Measurements from ENCODE around the gene RAD50. TPM values are rescaled to one million over a fixed set of nuclear protein-coding genes. Genes with fewer than 3 reads are reported as not detected.

The RAD50 gene
- total and polyA plus RNA-seq, 10 of the 15 experiments (the other 5 are each of a cell fraction or from before 2014, with no cell fraction given): 12.8 to 68.6 (median 47.0) TPM

DNA sequence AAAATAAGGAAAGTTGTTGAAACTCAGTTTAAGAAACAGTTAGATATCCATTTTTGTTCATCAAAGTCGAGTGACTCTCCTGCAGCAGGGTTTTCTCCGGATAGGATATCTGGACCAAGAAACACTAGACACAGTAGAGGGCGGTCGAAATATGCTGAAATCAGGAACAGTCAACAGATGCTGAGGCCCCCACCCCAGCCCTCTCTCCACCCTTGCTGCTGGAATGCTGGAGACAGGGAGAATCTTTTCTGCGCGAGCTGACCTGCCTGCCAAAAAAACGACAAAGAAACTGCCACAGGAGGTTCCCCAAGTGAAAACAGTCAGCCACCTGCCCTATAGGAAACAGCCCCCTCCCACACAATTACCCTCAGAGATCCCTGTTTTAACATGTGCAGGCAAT is 96.9 kb downstream of the RAD50 start:
- H3K9me3 ChIP-seq (replicated peaks; ENCODE audit: control insufficient read depth, insufficient read depth, low read length): no peaks in the 10 kb centered on the region; the same call in 2 of the 3 replicates
- in situ Hi-C loops (cut with MboI): no loop called here
- H3K9ac ChIP-seq (ENCODE audit: control insufficient read depth, insufficient read depth, low read length): no peak overlapping the region
- BruUV-seq (replicated peaks): no TSS peak
- RAD21 ChIA-PET (ENCODE audit: unreplicated experiment): interaction anchor here (0.9 kb wide), 1 partner anchor 13 kb away, joined by 3 read pairs; no protein-coding TSS in a partner anchor
- H3K27me3 ChIP-seq (replicated peaks in 1 of 2; ENCODE audit: control insufficient read depth in 2 of 2, insufficient read depth in 2 of 2, low read length in 1 of 2): no peaks in the 10 kb centered on the region
- DNase-seq (ENCODE audit: low read depth, low spot score) (no peak), ATAC-seq (no peak), FAIRE-seq (no peak)
- no peaks in the 10 kb centered on the region for H3K79me2 ChIP-seq (ENCODE audit: control insufficient read depth, insufficient read depth, low read length)
- no peaks in the 10 kb centered on the region for H4K20me1 ChIP-seq (ENCODE audit: control insufficient read depth, insufficient read depth)
- H3K36me3 ChIP-seq (ENCODE audit: control insufficient read depth in 2 of 2, insufficient read depth in 2 of 2, low read length in 1 of 2): no peaks in the 10 kb centered on the region
- H2AFZ ChIP-seq (ENCODE audit: control insufficient read depth, low read depth, low read length): no peak overlapping the region
- CTCF ChIA-PET: interaction anchor here (0.9 to 1.3 kb wide), 2 partner anchors 166 to 212 kb away, joined by 3 read pairs; no protein-coding TSS in a partner anchor
- SMC1A ChIA-PET (ENCODE audit: uncharacterized antibody, unreplicated experiment): interaction anchor here (1.6 kb wide), 1 partner anchor 13 kb away, joined by 4 read pairs; no protein-coding TSS in a partner anchor
- no peak overlapping the region for H3K4me3 ChIP-seq
- H3K4me1 ChIP-seq (ENCODE audit: control insufficient read depth, insufficient read depth, low read length): peaks cover 19% of the 10 kb centered on the region
- intact Hi-C loops (cut with micrococcal nuclease; ENCODE audit: unreplicated experiment): no loop called here
- POLR2A ChIA-PET: no interaction called here
- H3K27ac ChIP-seq (ENCODE audit: control insufficient read depth, insufficient read depth): no peak overlapping the region
- no peak overlapping the region for H3K4me2 ChIP-seq (ENCODE audit: control insufficient read depth, insufficient read depth)
- 64% methylated on average over 7 of the region's 7 CpGs for WGBS (ENCODE audit: insufficient coverage, insufficient replicate concordance, low lambda C conversion rate, missing lambda C conversion rate)
- TF ChIP-seq POLR2AphosphoS5 (IDR thresholded peaks at IDR 0.05; ENCODE audit: low read length) (no peak), SP1 (IDR thresholded peaks at IDR 0.05; ENCODE audit: low read depth, low read length) (no peak), CEBPB (IDR thresholded peaks at IDR 0.05; ENCODE audit: borderline replicate concordance in 1 of 2, low read depth in 2 of 2, low read length in 2 of 2) (no peak), ZBTB40 (IDR thresholded peaks at IDR 0.05; ENCODE audit: borderline replicate concordance) (no peak), NR2F1 (conservative IDR thresholded peaks at IDR 0.05) (no peak), NFIC (IDR thresholded peaks at IDR 0.05; ENCODE audit: low read depth, low read length) (no peak), EP300 (IDR thresholded peaks at IDR 0.05; ENCODE audit: borderline replicate concordance in 1 of 2, control insufficient read depth in 1 of 2, low read depth in 2 of 2, low read length in 2 of 2) (no peak), NKRF (conservative IDR thresholded peaks at IDR 0.05) (no peak), SMAD1 (IDR thresholded peaks at IDR 0.05; ENCODE audit: low read depth, partially characterized antibody) (no peak), KDM1A (IDR thresholded peaks at IDR 0.05; ENCODE audit: borderline replicate concordance) (no peak), MXI1 (IDR thresholded peaks at IDR 0.05; ENCODE audit: low read depth, low read length) (no peak), GABPA (IDR thresholded peaks at IDR 0.05; ENCODE audit: low read depth) (no peak), ZNF274 (IDR thresholded peaks at IDR 0.05; ENCODE audit: insufficient read depth, insufficient read length) (no peak), TCF12 (IDR thresholded peaks at IDR 0.05; ENCODE audit: low read depth, low read length) (no peak)
- TF ChIP-seq, protein P1, sequence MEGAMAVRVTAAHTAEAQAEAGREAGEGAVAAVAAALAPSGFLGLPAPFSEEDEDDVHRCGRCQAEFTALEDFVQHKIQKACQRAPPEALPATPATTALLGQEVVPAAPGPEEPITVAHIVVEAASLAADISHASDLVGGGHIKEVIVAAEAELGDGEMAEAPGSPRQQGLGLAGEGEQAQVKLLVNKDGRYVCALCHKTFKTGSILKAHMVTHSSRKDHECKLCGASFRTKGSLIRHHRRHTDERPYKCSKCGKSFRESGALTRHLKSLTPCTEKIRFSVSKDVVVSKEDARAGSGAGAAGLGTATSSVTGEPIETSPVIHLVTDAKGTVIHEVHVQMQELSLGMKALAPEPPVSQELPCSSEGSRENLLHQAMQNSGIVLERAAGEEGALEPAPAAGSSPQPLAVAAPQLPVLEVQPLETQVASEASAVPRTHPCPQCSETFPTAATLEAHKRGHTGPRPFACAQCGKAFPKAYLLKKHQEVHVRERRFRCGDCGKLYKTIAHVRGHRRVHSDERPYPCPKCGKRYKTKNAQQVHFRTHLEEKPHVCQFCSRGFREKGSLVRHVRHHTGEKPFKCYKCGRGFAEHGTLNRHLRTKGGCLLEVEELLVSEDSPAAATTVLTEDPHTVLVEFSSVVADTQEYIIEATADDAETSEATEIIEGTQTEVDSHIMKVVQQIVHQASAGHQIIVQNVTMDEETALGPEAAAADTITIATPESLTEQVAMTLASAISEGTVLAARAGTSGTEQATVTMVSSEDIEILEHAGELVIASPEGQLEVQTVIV (IDR thresholded peaks at IDR 0.05; ENCODE audit: borderline replicate concordance, partially characterized antibody): no peak
- TF ChIP-seq, protein P2, sequence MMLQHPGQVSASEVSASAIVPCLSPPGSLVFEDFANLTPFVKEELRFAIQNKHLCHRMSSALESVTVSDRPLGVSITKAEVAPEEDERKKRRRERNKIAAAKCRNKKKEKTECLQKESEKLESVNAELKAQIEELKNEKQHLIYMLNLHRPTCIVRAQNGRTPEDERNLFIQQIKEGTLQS (IDR thresholded peaks at IDR 0.05; ENCODE audit: borderline replicate concordance, extremely low read depth, low read depth, low read length): no peak

All from GM12878 (cell line).